IPS DF 6.9 (cell line): ENCODE measurements around the gene RND1.
"Not testable (repeated sequence)": the region's sequence is repeated elsewhere in the genome, so short reads cannot be mapped to it uniquely, and the experiment has no call there.

ENCODE experiments used
- DNase-seq: peaks from one replicate; pipeline ENCODE4 v3.0.0-alpha.2; 2013; ENCODE audit warnings: low read depth, low spot score
- H3K27ac ChIP-seq: one replicate; pipeline ENCODE4 v1.5.1; 2013; ENCODE audit warnings: low read length, control low read depth
- H3K27me3 ChIP-seq: 2 replicates; pipeline ENCODE4 v1.6.1; 2013; ENCODE audit warnings: mild to moderate bottlenecking, low read length; ENCODE audit not compliant: control insufficient read depth, insufficient read depth
- H3K36me3 ChIP-seq: 2 replicates; pipeline ENCODE4 v1.6.1; 2013; ENCODE audit warnings: low read length; ENCODE audit not compliant: control insufficient read depth, insufficient read depth
- H3K4me1 ChIP-seq: 2 replicates; pipeline ENCODE4 v1.6.1; 2013; ENCODE audit warnings: low read length; ENCODE audit not compliant: control insufficient read depth, insufficient read depth
- H3K4me3 ChIP-seq: 2 replicates; pipeline ENCODE4 v1.5.1; 2013; ENCODE audit warnings: mild to moderate bottlenecking, low read length
- H3K9me3 ChIP-seq: 2 replicates; pipeline ENCODE4 v1.6.1; 2013; ENCODE audit warnings: low read length, inconsistent platforms; ENCODE audit not compliant: control insufficient read depth, insufficient read depth
- WGBS: extraction: QIAGEN DNeasy Blood & Tissue Kit; methylation state at CpG from one replicate; pipeline ENCODE4 v1.1.7; 2013; ENCODE audit warnings: mixed read lengths, missing lambda C conversion rate; ENCODE audit not compliant: insufficient read length, insufficient coverage; 5-methylcytosine and 5-hydroxymethylcytosine counted together

RND1 gene

DNA sequence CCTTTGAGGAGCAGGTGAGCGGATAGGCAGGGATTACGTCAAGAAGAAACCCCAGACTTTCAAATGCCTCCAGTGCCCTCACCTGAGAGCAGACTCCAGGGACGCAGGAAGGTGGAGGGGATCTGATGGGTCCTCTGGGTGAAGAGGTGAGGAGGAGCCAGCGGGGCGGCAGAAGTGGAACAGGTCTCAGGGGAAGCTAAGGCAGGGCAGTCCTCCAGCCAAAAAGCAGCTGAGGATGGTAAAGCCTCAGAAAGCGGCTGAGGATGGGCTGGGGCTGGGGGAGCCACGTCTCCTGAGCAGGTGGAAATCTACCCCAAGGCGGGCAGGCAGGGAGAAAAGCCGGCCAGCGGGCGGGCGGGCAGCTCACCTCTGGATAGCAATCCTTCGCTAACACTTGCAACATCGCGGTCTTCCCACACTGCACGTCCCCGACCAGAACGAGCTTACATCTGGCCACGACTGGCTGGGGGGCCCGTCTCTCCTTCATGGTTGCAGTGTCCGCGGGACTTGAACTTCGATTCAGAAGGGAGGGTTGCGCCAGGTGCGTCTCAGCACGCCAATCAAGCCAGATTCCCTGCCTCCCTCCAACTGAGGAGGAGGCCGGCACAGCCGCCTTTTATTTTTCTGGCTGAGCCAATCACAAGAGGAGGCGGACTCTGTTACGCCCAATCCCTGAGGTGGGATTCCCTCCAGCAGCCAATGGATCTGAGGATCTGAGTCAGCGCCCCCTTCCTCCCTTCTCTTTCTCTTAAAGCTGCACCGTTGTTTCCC, at the start of gene RND1:
Gene RND1, minus strand, starts transcription at position 590 of the 771 bp plus-strand sequence. Its CDS starts 103 bp downstream, at position 487.
- DNase-seq = peak; percentile 91
- Histone ChIP-seq H3K27ac (no peak within 1 kb of the TSS), H3K4me1 (no peaks in the 10 kb centered on the region), H3K4me3 (peak within 1 kb of the TSS; percentile 70), H3K27me3 (no peaks in the 10 kb centered on the region), H3K9me3 (no peaks in the 10 kb centered on the region), H3K36me3 (peaks cover 10% of the 10 kb centered on the region)
- no CpG with 5 or more reads among the region's 32 CpGs for WGBS

DNA sequence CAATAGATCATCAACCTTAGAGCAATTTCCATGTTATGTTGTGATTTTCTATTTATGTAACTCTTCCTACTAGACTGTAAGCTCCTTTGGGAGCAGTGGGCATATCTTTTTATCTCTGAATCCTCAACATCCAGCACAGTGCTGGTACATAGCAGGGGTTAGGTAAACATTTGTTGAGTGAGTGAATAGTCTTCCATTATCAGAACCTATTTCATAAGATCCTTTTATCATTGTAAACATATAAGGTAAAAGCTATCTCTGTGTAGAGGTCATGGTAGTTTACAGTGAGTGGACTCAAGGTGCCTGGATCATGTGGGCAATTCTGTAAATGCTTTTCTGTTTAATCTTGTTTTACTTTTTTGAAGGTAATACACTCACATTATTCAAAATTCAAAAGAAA, 44.5 kb upstream of the RND1 start:
- Histone ChIP-seq H3K4me1 (no peaks in the 10 kb centered on the region), H3K9me3 (no peaks in the 10 kb centered on the region), H3K27me3 (no peaks in the 10 kb centered on the region; the same call in 1 of the 2 replicates), H3K4me3 (no peak overlapping the region), H3K36me3 (no peaks in the 10 kb centered on the region), H3K27ac (no peak overlapping the region)
- DNase-seq = no peak

DNA sequence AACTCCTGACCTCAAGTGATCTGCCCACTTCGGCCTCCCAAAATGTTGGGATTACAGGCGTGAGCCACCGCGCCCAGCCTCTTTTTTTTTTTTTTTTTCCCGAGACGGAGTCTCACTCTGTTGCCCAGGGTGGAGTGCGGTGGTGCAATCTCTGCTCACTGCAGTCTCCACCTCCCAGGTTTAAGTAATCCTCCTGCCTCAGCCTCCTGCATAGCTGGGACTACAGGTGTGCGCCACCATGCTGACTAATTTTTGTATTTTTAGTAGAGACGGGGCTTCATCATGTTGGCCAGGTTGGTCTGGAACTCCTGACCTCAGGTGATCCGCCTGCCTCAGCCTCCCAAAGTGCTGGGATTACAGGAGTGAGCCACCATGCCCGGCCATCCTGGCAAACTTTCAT, 44.0 kb upstream of the RND1 start:
- not testable (repeated sequence) for DNase-seq, H3K4me3 ChIP-seq, H3K9me3 ChIP-seq, H3K27ac ChIP-seq, H3K27me3 ChIP-seq, H3K36me3 ChIP-seq, H3K4me1 ChIP-seq
- WGBS = no CpG with 5 or more reads among the region's 11 CpGs

- H3K9me3 ChIP-seq = no peaks in the 10 kb centered on the region
- WGBS = no CpG with 5 or more reads among the region's 3 CpGs
- no peaks in the 10 kb centered on the region for H3K4me1 ChIP-seq
- H3K27me3 ChIP-seq = no peaks in the 10 kb centered on the region; the same call in 1 of the 2 replicates
- no peak for DNase-seq
- no peaks in the 10 kb centered on the region for H3K36me3 ChIP-seq
- no peak overlapping the region for H3K27ac ChIP-seq
- H3K4me3 ChIP-seq = no peak overlapping the region
These were observed 41.6 kb upstream of the RND1 start for GRCh38 chr12:48907245-48907644.

DNA sequence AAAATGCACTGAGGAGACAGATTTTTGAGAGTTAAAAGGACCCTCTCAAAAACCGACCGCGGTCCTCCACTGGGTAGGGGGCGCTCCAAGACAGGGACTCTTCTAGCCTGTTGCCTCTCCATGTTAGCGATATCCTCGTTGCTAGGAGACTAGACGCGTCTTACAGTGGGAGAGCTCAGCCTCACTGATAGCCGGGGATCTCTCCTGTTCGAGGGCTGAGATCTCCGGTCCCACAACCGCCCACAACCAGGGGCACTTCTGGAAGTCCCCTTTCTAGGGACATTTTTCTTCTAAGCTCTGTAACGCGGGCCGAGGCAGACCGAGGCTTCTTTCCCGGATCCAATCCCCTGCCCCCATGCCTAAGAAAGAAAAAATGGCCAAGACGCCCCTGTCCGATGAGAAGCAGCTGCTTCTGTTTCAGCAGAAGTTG, 38.3 kb upstream of the RND1 start:
- H3K4me1 ChIP-seq = no peaks in the 10 kb centered on the region
- H3K9me3 ChIP-seq = no peaks in the 10 kb centered on the region
- no peaks in the 10 kb centered on the region for H3K36me3 ChIP-seq
- no peak for DNase-seq
- no CpG with 5 or more reads among the region's 19 CpGs for WGBS
- no peak overlapping the region for H3K27ac ChIP-seq
- H3K4me3 ChIP-seq = peak overlapping the region; percentile 10; the same call in 1 of the 2 replicates
- H3K27me3 ChIP-seq = no peaks in the 10 kb centered on the region; the same call in 1 of the 2 replicates

GRCh38 chr12:48903363-48903981, 37.8 kb upstream of the RND1 start:
- no peaks in the 10 kb centered on the region for H3K36me3 ChIP-seq
- no CpG with 5 or more reads among the region's 20 CpGs for WGBS
- DNase-seq = no peak

GRCh38 chr12:48901278-48901677, 35.6 kb upstream of the RND1 start:
- no peaks in the 10 kb centered on the region for H3K36me3 ChIP-seq
- no peaks in the 10 kb centered on the region for H3K4me1 ChIP-seq
- H3K9me3 ChIP-seq = no peaks in the 10 kb centered on the region
- no peaks in the 10 kb centered on the region; the same call in 1 of the 2 replicates for H3K27me3 ChIP-seq
- no CpG with 5 or more reads among the region's 2 CpGs for WGBS
- H3K27ac ChIP-seq = no peak overlapping the region
- no peak for DNase-seq
- H3K4me3 ChIP-seq = no peak overlapping the region

More at GRCh38 chr12:48903363-48903981, 37.8 kb upstream of the RND1 start:
- Histone ChIP-seq H3K27ac (no peak overlapping the region), H3K9me3 (no peaks in the 10 kb centered on the region), H3K27me3 (no peaks in the 10 kb centered on the region; the same call in 1 of the 2 replicates), H3K4me1 (no peaks in the 10 kb centered on the region), H3K4me3 (no peak overlapping the region)

DNA sequence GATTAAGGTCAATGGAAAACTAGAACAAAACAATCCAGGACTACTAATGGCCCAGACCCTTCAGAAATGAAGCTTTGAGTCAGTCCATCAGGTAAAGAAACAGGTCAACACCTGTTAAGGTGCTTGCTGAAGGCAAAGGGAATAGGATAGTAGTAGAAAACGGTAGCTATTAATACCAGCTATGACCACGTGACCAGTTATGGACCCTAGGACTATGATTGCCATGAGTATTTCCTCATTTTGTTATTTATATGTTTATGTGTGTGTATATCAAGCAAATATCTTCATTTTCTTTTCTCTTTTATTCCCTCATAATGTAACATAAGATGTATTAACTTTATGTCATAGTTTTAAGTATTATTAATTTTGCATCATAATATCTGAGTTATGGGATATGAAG, 34.0 kb upstream of the RND1 start:
- DNase-seq = no peak
- no peaks in the 10 kb centered on the region for H3K4me1 ChIP-seq
- H3K36me3 ChIP-seq = no peaks in the 10 kb centered on the region
- no peak overlapping the region for H3K4me3 ChIP-seq
- no peaks in the 10 kb centered on the region for H3K27me3 ChIP-seq
- WGBS = no CpG with 5 or more reads among the region's 2 CpGs
- no peaks in the 10 kb centered on the region for H3K9me3 ChIP-seq
- no peak overlapping the region for H3K27ac ChIP-seq

GRCh38 chr12:48894271-48894670, 28.6 kb upstream of the RND1 start:
- Histone ChIP-seq H3K36me3 (no peaks in the 10 kb centered on the region), H3K4me1 (no peaks in the 10 kb centered on the region), H3K27ac (no peak overlapping the region), H3K4me3 (no peak overlapping the region), H3K27me3 (no peaks in the 10 kb centered on the region), H3K9me3 (no peaks in the 10 kb centered on the region)
- DNase-seq = no peak
- WGBS = no CpG with 5 or more reads among the region's 1 CpG

DNA sequence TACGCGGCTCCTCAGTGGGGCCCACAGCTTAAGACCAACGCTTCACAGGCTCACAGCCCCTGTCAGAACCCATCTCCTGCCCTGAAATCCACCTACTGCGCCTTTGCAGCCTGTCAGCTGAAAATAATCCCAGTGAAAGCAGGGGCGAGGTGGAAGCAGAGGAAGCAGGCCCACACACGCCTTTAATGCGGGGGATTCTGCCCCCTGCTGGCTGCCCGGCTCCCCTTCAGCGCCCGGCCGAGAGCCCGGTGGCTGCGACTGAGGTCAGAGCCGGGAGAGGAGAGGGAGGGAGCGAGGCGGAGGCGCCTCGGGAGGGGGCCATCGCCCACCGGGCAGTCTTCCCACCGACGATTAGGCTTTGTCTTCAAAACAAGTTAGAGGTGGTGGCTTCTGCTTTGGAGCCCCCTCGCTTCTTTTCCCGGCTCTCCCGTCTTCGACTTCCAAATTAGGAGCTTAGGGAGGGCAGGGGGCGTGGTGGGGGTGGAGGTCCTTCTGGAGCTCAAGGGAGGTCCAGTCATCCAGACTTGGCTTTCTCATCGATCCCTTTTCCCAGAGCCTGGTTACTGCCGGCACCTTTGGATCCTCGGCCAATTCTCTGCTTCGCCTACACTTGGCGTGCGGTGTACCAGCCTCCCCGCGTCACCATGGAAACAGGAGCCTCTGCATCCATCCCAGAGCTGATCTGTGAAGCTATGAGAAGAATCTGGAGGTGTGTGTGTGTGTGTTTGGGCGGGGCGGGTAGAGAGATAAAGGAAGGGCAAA, 25.2 kb upstream of the RND1 start:
- H3K9me3 ChIP-seq = no peaks in the 10 kb centered on the region
- H3K4me1 ChIP-seq = no peaks in the 10 kb centered on the region
- no CpG with 5 or more reads among the region's 37 CpGs for WGBS
- H3K36me3 ChIP-seq = no peaks in the 10 kb centered on the region
- no peak for DNase-seq
- H3K27ac ChIP-seq = no peak overlapping the region
- peak overlapping the region; percentile 37; the same call in 1 of the 2 replicates for H3K4me3 ChIP-seq
- H3K27me3 ChIP-seq = no peaks in the 10 kb centered on the region
